Body of pancreas (tissue), 4 donors: ENCODE measurements around the gene TMPRSS5.

ENCODE experiments used
- POLR2A ChIP-seq, 3 donors: fragments of 450-650 bp; IDR thresholded peaks; one replicate each; pipeline ENCODE4 v1.6.1; 2016; ENCODE audit warnings: antibody characterized with exemption in 3 of 3, mild to moderate bottlenecking in 2 of 3
- TF ChIP-seq, protein P1 (sequence below), 7 experiments: fragments of 450-650 bp in 4 of 7; fragments of 200-600 bp in 3 of 7; sonication (generic) in 3 of 7; IDR thresholded peaks; one replicate each; pipeline ENCODE4 v1.5.1; 2016 to 2019; ENCODE audit warnings: antibody characterized with exemption in 7 of 7

- TF ChIP-seq POLR2A (IDR thresholded peaks at IDR 0.05) = no peak
- TF ChIP-seq, protein P1, sequence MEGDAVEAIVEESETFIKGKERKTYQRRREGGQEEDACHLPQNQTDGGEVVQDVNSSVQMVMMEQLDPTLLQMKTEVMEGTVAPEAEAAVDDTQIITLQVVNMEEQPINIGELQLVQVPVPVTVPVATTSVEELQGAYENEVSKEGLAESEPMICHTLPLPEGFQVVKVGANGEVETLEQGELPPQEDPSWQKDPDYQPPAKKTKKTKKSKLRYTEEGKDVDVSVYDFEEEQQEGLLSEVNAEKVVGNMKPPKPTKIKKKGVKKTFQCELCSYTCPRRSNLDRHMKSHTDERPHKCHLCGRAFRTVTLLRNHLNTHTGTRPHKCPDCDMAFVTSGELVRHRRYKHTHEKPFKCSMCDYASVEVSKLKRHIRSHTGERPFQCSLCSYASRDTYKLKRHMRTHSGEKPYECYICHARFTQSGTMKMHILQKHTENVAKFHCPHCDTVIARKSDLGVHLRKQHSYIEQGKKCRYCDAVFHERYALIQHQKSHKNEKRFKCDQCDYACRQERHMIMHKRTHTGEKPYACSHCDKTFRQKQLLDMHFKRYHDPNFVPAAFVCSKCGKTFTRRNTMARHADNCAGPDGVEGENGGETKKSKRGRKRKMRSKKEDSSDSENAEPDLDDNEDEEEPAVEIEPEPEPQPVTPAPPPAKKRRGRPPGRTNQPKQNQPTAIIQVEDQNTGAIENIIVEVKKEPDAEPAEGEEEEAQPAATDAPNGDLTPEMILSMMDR (IDR thresholded peaks at IDR 0.05) = no peak
These were observed 60.3 kb downstream of the TMPRSS5 start for GRCh38 chr11:113645593-113646349.
